GM23338 (cell line): ENCODE measurements around the gene MYO16.

Experiments
- CREB1 ChIP-seq: fragments of 250-450 bp; sonication (Bioruptor Pico); IDR thresholded peaks from 2 replicates; pipeline ENCODE4 v1.5.0; 2020; ENCODE audit warnings: low read depth, mild to moderate bottlenecking, moderate library complexity
- CTCF ChIP-seq, 2 experiments: fragments of 200-600 bp in 1 of 2; sonication (generic) in 1 of 2; conservative IDR thresholded peaks; 2 replicates each; pipeline versions ENCODE4 v1.5.1 to v1.6.1; 2016 to 2017; ENCODE audit warnings: antibody characterized with exemption in 2 of 2, low read depth in 2 of 2, mild to moderate bottlenecking in 2 of 2, moderate library complexity in 1 of 2
- ETS1 ChIP-seq: IDR thresholded peaks from 2 replicates; pipeline ENCODE4 v1.6.1; 2016; ENCODE audit warnings: antibody characterized with exemption
- EZH2 ChIP-seq: fragments of 200-600 bp; sonication (generic); IDR thresholded peaks from one replicate; pipeline ENCODE4 v1.8.0; 2017; ENCODE audit warnings: antibody characterized with exemption, mild to moderate bottlenecking, low read depth; ENCODE audit not compliant: unreplicated experiment
- EZH2phosphoT487 ChIP-seq: fragments of 200-600 bp; sonication (generic); IDR thresholded peaks from one replicate; pipeline ENCODE4 v1.8.1; 2018; ENCODE audit warnings: antibody characterized with exemption; ENCODE audit not compliant: unreplicated experiment
- JUNB ChIP-seq: IDR thresholded peaks from one replicate; pipeline ENCODE4 v1.6.1; 2016; ENCODE audit warnings: antibody characterized with exemption; ENCODE audit not compliant: unreplicated experiment
- NANOG ChIP-seq: IDR thresholded peaks from 2 replicates; pipeline ENCODE4 v1.6.1; 2016; ENCODE audit warnings: antibody characterized with exemption, borderline replicate concordance
- POLR2AphosphoS5 ChIP-seq: IDR thresholded peaks from 2 replicates; pipeline ENCODE4 v1.6.1; 2016; ENCODE audit warnings: antibody characterized with exemption, low read depth
- REST ChIP-seq: IDR thresholded peaks from one replicate; pipeline ENCODE4 v1.6.1; 2018; ENCODE audit warnings: antibody characterized with exemption; ENCODE audit not compliant: unreplicated experiment
- STAT1 ChIP-seq: IDR thresholded peaks from one replicate; pipeline ENCODE4 v1.6.1; 2016; ENCODE audit warnings: antibody characterized with exemption; ENCODE audit not compliant: unreplicated experiment
- ZNF114 ChIP-seq: fragments of 250-450 bp; sonication (Bioruptor Pico); IDR thresholded peaks from 2 replicates; pipeline ENCODE4 v1.5.0; 2020; ENCODE audit warnings: mild to moderate bottlenecking, moderate library complexity
- ZNF331 ChIP-seq: fragments of 250-450 bp; sonication (Bioruptor Pico); IDR thresholded peaks from 2 replicates; pipeline ENCODE4 v1.5.0; 2020; ENCODE audit warnings: low read depth, mild to moderate bottlenecking, moderate library complexity
- ZNF462 ChIP-seq: fragments of 250-450 bp; sonication (Bioruptor Pico); IDR thresholded peaks from 2 replicates; pipeline ENCODE4 v1.5.0; 2020; ENCODE audit warnings: mild to moderate bottlenecking, moderate library complexity

- no peak for TF ChIP-seq CREB1 (CRISPR knock-in tag)
- no peak for TF ChIP-seq CTCF (conservative IDR thresholded peaks at IDR 0.05; ENCODE audit: low read depth in 2 of 2)
- TF ChIP-seq EZH2: no peak
- no peak for TF ChIP-seq JUNB
- TF ChIP-seq POLR2AphosphoS5: no peak
- TF ChIP-seq ZNF331 (CRISPR knock-in tag): no peak
- no peak for TF ChIP-seq EZH2phosphoT487
- TF ChIP-seq ETS1: no peak
- no peak for TF ChIP-seq REST
- no peak for TF ChIP-seq STAT1
- no peak for TF ChIP-seq ZNF462
- no peak for TF ChIP-seq ZNF114
- TF ChIP-seq NANOG: no peak
These were observed 14.4 kb downstream of the MYO16 start for GRCh38 chr13:108643646-108644353.
